H9 (cell line): ENCODE results near the gene DIP2C. TPM values are rescaled to one million over a fixed set of nuclear protein-coding genes. Genes with fewer than 3 reads are reported as not detected.

ENCODE experiments used
- DNase-seq: peaks from one replicate; pipeline ENCODE4 v3.0.0-alpha.2; 2017
- H2AFZ ChIP-seq: one replicate; pipeline ENCODE4 v1.6.1; 2013; ENCODE audit warnings: mild to moderate bottlenecking, low read length, control low read depth, moderate library complexity
- H2AK5ac ChIP-seq: 2 replicates; pipeline ENCODE4 v1.6.1; 2013; ENCODE audit warnings: low read length, control low read depth, mixed read lengths; ENCODE audit not compliant: insufficient read length
- H2BK120ac ChIP-seq: one replicate; pipeline ENCODE4 v1.6.1; 2013; ENCODE audit warnings: low read depth, mild to moderate bottlenecking, low read length, control low read depth, inconsistent platforms; ENCODE audit not compliant: poor library complexity, severe bottlenecking
- H2BK12ac ChIP-seq: 2 replicates; pipeline ENCODE4 v1.6.1; 2013; ENCODE audit warnings: low read length, control low read depth, mixed read lengths, low read depth; ENCODE audit not compliant: insufficient read length
- H2BK15ac ChIP-seq: 2 replicates; pipeline ENCODE4 v1.6.1; 2013; ENCODE audit warnings: low read depth, low read length, control low read depth
- H2BK20ac ChIP-seq: one replicate; pipeline ENCODE4 v1.6.1; 2013; ENCODE audit warnings: low read depth, mild to moderate bottlenecking, low read length, control low read depth, inconsistent platforms; ENCODE audit not compliant: poor library complexity, severe bottlenecking
- H2BK5ac ChIP-seq: 2 replicates; pipeline ENCODE4 v1.6.1; 2013; ENCODE audit warnings: low read length, control low read depth, mixed read lengths; ENCODE audit not compliant: insufficient read length
- H3K14ac ChIP-seq: 2 replicates; pipeline ENCODE4 v1.6.1; 2013; ENCODE audit warnings: low read length, control low read depth; ENCODE audit not compliant: insufficient read depth
- H3K18ac ChIP-seq: 2 replicates; pipeline ENCODE4 v1.6.1; 2013; ENCODE audit warnings: low read depth, mild to moderate bottlenecking, mixed read lengths, low read length, control low read depth; ENCODE audit not compliant: insufficient read length
- H3K23ac ChIP-seq: 2 replicates; pipeline ENCODE4 v1.6.1; 2013; ENCODE audit warnings: low read length, control low read depth, mixed read lengths, low read depth; ENCODE audit not compliant: insufficient read length
- H3K23me2 ChIP-seq: 2 replicates; pipeline ENCODE4 v1.6.1; 2013; ENCODE audit warnings: low read depth, mild to moderate bottlenecking, mixed read lengths, low read length, control low read depth; ENCODE audit not compliant: insufficient read length, poor library complexity, severe bottlenecking
- H3K27ac ChIP-seq: 2 replicates; pipeline ENCODE4 v1.5.1; 2013; ENCODE audit warnings: low read length, control low read depth, mixed read lengths, low read depth; ENCODE audit not compliant: insufficient read length
- H3K27me3 ChIP-seq: 2 replicates; pipeline ENCODE4 v1.6.1; 2013; ENCODE audit warnings: low read length, control low read depth, inconsistent platforms; ENCODE audit not compliant: insufficient read depth
- H3K4ac ChIP-seq: 2 replicates; pipeline ENCODE4 v1.6.1; 2013; ENCODE audit warnings: low read depth, mild to moderate bottlenecking, control low read depth, inconsistent platforms, low read length, moderate library complexity
- H3K4me1 ChIP-seq: 2 replicates; pipeline ENCODE4 v1.6.1; 2013; ENCODE audit warnings: low read length, control low read depth, inconsistent platforms; ENCODE audit not compliant: insufficient read depth
- H3K4me2 ChIP-seq: 2 replicates; pipeline ENCODE4 v1.6.1; 2013; ENCODE audit warnings: low read length, control low read depth, mixed read lengths; ENCODE audit not compliant: insufficient read length, insufficient read depth
- H3K56ac ChIP-seq: 2 replicates; pipeline ENCODE4 v1.6.1; 2013; ENCODE audit warnings: low read depth, mild to moderate bottlenecking, mixed read lengths, low read length, control low read depth; ENCODE audit not compliant: insufficient read length
- H3K79me1 ChIP-seq: 2 replicates; pipeline ENCODE4 v1.6.1; 2013; ENCODE audit warnings: low read depth, mild to moderate bottlenecking, moderate library complexity, low read length, control low read depth, inconsistent platforms; ENCODE audit not compliant: insufficient read depth, poor library complexity, severe bottlenecking
- H3K79me2 ChIP-seq: 2 replicates; pipeline ENCODE4 v1.6.1; 2013; ENCODE audit warnings: low read length, control low read depth, inconsistent platforms; ENCODE audit not compliant: insufficient read depth
- H3K9ac ChIP-seq: 2 replicates; pipeline ENCODE4 v1.6.1; 2013; ENCODE audit warnings: low read length, control low read depth, mixed read lengths; ENCODE audit not compliant: insufficient read length; ENCODE audit errors: extremely low read depth
- H3K9me3 ChIP-seq: one replicate; pipeline ENCODE4 v1.6.1; 2013; ENCODE audit warnings: low read depth, low read length, inconsistent platforms; ENCODE audit not compliant: control insufficient read depth
- H3T11ph ChIP-seq: one replicate; pipeline ENCODE4 v1.6.1; 2013; ENCODE audit warnings: mild to moderate bottlenecking, low read length, control low read depth, inconsistent platforms
- H4K20me1 ChIP-seq: one replicate; pipeline ENCODE4 v1.6.1; 2013; ENCODE audit not compliant: control insufficient read depth, insufficient read length, insufficient read depth
- H4K5ac ChIP-seq: 2 replicates; pipeline ENCODE4 v1.6.1; 2013; ENCODE audit warnings: low read depth, mild to moderate bottlenecking, mixed read lengths, low read length, control low read depth; ENCODE audit not compliant: insufficient read length
- H4K8ac ChIP-seq: replicated peaks from 2 replicates; pipeline ENCODE4 v1.6.1; 2013; ENCODE audit warnings: low read length, control low read depth, mixed read lengths, low read depth; ENCODE audit not compliant: insufficient read length
- H4K91ac ChIP-seq: 2 replicates; pipeline ENCODE4 v1.6.1; 2013; ENCODE audit warnings: low read depth, mild to moderate bottlenecking, moderate library complexity, mixed read lengths, low read length, control low read depth; ENCODE audit not compliant: insufficient read length
- H3K27ac Mint-ChIP-seq, 3 experiments: 2 replicates in 2 of 3; 3 replicates in 1 of 3; pipeline ENCODE4 v1.8.0; 2020 to 2021; ENCODE audit warnings: mixed read lengths in 3 of 3, mild to moderate bottlenecking in 1 of 3, moderate library complexity in 1 of 3
- H3K27me3 Mint-ChIP-seq: 2 replicates; pipeline ENCODE4 v1.8.0; 2021; ENCODE audit warnings: low read depth, mild to moderate bottlenecking, moderate library complexity, mixed read lengths
- H3K36me3 Mint-ChIP-seq, 3 experiments: 2 replicates in 2 of 3; 3 replicates in 1 of 3; pipeline ENCODE4 v1.8.0; 2020 to 2021; ENCODE audit warnings: low read depth in 3 of 3, mixed read lengths in 3 of 3; ENCODE audit not compliant: insufficient read depth in 1 of 3
- H3K4me1 Mint-ChIP-seq, 2 experiments: 2 replicates each; pipeline ENCODE4 v1.8.0; 2020; ENCODE audit warnings: mixed read lengths in 2 of 2
- H3K4me3 Mint-ChIP-seq, 2 experiments: 2 replicates in 1 of 2; 3 replicates in 1 of 2; pipeline ENCODE4 v1.8.0; 2020 to 2021; ENCODE audit warnings: mild to moderate bottlenecking in 2 of 2, mixed read lengths in 2 of 2, moderate library complexity in 1 of 2
- H3K9me3 Mint-ChIP-seq, 2 experiments: 2 replicates in 1 of 2; 3 replicates in 1 of 2; pipeline ENCODE4 v1.8.0; 2020; ENCODE audit warnings: mild to moderate bottlenecking in 2 of 2, mixed read lengths in 2 of 2, moderate library complexity in 1 of 2
- WGBS: extraction: QIAGEN DNeasy Blood & Tissue Kit; methylation state at CpG from one replicate; pipeline ENCODE4 v1.1.7; 2013; ENCODE audit warnings: missing lambda C conversion rate, low lambda C conversion rate, mixed read lengths; ENCODE audit not compliant: insufficient read length; ENCODE audit errors: extremely low coverage; 5-methylcytosine and 5-hydroxymethylcytosine counted together
- total RNA-seq: library from RNA; stranded (reverse); gene quantifications from 2 replicates; pipeline ENCODE4 v1.2.1, GENCODE V29; 2021
- TF ChIP-seq, protein P1 (sequence below): fragments of 200-600 bp; sonication (generic); conservative IDR thresholded peaks from 3 replicates; pipeline ENCODE4 v1.8.0; 2021; ENCODE audit warnings: antibody characterized with exemption, mild to moderate bottlenecking

Gene DIP2C
- total RNA-seq, 1 experiment from 2014 or later = 7.9 TPM

DNA sequence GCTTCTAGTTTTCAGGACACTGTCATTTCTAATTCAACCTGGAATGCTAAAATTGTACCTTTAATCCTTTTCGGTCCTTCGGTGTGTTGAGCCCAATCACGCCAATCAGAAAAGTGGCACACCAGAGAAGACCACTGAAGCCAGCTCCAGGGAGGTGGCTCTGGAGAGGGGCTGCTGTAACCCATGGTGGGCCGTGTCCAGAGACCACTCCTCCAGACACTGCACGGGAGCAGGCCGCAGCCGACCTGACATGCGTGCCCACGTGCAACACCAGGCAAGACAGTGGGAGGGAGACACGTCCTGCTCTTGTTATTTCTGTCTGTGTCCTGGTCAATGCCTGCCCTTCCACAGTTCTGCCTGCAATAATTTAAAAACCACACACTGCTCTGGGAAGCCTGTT is 308.1 kb downstream of the DIP2C start:
- no CpG with 5 or more reads among the region's 10 CpGs for WGBS

More for the DNA sequence above, 308.1 kb downstream of the DIP2C start:
- Histone ChIP-seq H2BK5ac (no peak overlapping the region), H3K27ac (no peak overlapping the region), H3K18ac (no peak overlapping the region), H2AK5ac (no peak overlapping the region), H4K5ac (no peak overlapping the region), H2BK20ac (no peak overlapping the region), H4K20me1 (no peaks in the 10 kb centered on the region), H3K9ac (no peak overlapping the region), H3K9me3 (no peaks in the 10 kb centered on the region), H3K79me2 (no peaks in the 10 kb centered on the region), H3K4me1 (no peaks in the 10 kb centered on the region), H2BK12ac (no peak overlapping the region), H2AFZ (no peak overlapping the region), H3K27me3 (no peaks in the 10 kb centered on the region), H4K91ac (no peak overlapping the region), H3K56ac (no peak overlapping the region), H3K4ac (no peak overlapping the region), H2BK120ac (no peak overlapping the region), H3K23ac (no peak overlapping the region), H3K23me2 (no peaks in the 10 kb centered on the region), H3K79me1 (no peaks in the 10 kb centered on the region), H3K14ac (no peak overlapping the region), H3T11ph (no peak overlapping the region), H2BK15ac (no peak overlapping the region), H3K4me2 (no peak overlapping the region), H4K8ac (no peak overlapping the region)
- DNase-seq = no peak
- Mint-ChIP-seq H3K4me1 (no peaks in the 10 kb centered on the region), H3K4me3 (no peak overlapping the region), H3K27me3 (no peaks in the 10 kb centered on the region), H3K9me3 (no peaks in the 10 kb centered on the region), H3K36me3 (peaks cover 5 to 22% (median 19%) of the 10 kb centered on the region in 3 experiments), H3K27ac (peak overlapping the region; percentile 11 to 25 (median 14); a peak in 4 of 7 replicates)
- TF ChIP-seq, protein P1, sequence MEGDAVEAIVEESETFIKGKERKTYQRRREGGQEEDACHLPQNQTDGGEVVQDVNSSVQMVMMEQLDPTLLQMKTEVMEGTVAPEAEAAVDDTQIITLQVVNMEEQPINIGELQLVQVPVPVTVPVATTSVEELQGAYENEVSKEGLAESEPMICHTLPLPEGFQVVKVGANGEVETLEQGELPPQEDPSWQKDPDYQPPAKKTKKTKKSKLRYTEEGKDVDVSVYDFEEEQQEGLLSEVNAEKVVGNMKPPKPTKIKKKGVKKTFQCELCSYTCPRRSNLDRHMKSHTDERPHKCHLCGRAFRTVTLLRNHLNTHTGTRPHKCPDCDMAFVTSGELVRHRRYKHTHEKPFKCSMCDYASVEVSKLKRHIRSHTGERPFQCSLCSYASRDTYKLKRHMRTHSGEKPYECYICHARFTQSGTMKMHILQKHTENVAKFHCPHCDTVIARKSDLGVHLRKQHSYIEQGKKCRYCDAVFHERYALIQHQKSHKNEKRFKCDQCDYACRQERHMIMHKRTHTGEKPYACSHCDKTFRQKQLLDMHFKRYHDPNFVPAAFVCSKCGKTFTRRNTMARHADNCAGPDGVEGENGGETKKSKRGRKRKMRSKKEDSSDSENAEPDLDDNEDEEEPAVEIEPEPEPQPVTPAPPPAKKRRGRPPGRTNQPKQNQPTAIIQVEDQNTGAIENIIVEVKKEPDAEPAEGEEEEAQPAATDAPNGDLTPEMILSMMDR = no peak
